Activated naive CD4-positive, alpha-beta T cell treated with anti-CD3 and anti-CD28 coated beads, Interleukin-2, amount 50 U/mL, for 16 hours (primary cell): ENCODE measurements around the gene CDCP1.
"Not testable (repeated sequence)": the region's sequence is repeated elsewhere in the genome, so short reads cannot be mapped to it uniquely, and the experiment has no call there.

ENCODE experiments used
- DNase-seq: peaks from one replicate; pipeline ENCODE4 v3.0.0-alpha.2; 2020

Gene CDCP1

GRCh38 chr3:45170096-45170495 is 23.9 kb upstream of the CDCP1 start:
- no peak for DNase-seq

DNA sequence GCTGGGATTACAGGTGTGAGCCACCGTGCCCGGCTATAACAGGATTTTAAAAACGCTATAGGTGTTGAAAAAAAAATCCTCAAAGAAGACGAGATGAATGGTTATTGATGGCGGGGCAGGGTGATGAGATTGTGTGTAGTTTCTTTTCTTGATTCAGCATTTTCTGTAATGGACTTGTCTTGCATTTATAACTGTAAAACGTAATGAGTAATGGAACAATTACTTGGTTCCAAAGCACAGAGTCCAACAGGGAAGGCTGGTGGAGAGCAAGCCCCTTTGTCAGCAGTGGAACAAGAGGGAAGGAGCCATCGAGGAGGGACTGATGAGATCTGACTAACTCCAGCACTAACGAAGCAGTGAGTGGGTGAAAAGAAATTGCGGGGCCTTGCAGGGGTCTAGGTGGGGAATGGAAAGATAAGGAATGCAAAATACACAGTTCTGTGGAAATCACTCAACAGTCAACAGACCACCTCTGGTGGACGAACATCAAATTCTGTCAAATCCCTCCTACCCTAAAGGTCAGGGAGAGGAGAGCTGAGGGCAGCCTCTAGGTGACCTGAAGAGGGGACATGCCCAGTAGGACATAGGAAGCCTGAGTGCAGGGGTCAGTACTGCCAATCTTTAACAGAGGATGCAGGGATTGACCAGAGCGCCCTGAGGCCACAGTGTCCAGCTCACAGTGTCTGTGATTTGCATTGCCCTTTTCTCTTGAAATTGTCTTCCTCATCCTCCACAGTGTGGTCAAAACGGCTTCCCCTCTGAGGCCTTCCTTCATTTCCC is 23.1 kb upstream of the CDCP1 start:
- no peak for DNase-seq

- no peak for DNase-seq
Measured at GRCh38 chr3:45168451-45168850, 22.3 kb upstream of the CDCP1 start.

DNA sequence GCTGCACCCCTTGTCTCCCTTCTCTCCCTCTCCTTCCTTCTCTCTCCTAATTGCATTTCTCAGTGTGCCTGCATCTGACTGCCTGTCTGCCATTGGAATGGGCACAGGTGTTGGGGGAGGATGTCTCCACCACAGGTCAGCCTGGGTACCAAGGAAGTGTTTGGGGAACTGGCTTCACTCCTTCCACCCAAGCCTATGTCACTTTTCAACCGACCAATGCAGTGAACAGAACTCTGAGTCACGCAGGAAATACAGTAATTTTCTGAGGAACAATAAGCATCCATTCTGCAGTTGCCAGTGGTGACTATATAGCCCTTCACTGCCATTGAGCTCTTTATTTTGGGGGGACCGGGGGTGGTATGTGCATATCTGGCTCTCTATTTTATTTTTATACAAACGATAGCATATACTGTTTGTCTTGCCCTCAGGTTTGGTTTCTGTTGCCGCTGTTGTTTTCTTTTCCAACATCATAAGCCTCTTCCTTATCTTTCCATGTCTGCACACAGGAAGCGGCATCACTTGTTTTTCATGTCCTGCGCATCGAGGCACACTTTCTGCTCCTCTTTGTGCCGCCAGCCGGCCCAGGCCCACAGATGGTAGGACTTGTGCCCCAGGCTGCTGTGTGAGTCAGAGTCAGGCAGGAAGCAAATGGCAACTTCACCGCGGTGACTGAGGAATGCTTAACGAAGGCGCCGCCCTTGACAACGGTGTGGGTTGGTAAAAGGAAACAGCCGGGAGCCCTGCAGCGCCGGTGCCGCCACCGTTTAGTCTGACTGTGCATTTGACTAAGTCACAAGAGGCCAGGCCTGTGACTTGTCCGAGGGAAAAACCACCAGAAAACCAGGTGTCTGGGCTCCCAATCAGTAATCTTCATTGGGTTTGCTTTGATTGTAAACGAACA is 21.1 kb upstream of the CDCP1 start:
- DNase-seq: peak; percentile 80

DNA sequence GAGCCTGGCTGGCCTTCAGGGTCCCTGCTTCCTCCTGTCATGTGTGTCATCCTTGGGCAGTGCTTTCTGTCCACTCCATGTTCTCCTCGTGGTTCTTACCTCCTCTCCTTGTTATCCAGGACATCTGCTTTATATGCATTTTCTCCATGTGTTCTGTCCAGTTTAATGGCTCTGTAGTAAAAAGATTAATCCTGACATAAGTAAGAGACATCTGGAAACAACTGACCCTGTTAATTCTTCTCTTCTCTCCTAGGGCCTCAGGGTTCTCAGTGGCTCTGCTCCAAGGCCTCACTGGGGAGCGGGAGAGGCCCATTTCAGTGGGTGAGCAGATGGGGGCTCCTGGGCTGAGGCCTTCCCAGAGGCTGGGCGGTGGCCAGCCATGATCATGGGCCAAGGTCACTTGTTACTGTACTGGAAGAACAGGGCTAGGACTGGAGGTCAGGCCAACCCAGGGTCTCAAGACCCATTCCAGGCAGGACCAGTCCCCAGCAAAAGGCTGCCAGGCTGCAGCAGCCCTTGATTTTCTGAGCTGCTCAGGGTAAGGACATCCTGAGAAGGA is 20.2 kb upstream of the CDCP1 start:
- no peak for DNase-seq

- no peak for DNase-seq
Measured at GRCh38 chr3:45165497-45166283, 19.5 kb upstream of the CDCP1 start.

DNA sequence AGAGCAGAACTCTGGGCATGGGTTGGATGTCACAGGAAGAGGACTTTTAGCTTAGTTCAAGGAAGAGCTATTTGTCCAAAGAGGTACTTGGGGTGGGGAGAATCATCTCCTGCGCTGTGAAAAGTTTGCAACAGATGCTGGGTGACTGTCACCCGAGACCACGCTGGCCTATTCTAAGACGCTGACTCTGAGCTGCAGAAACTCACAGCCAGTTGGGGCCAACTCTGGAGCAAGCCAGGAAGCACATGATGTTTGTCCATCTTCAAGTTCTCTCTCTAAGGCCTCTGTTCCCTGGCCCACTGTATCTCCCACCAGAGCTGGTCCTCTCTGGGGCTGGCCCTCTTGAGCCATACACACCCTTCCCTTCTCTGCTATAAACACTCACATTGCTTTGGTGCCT is 17.9 kb upstream of the CDCP1 start:
- DNase-seq: no peak

- no peak for DNase-seq
Measured at GRCh38 chr3:45163481-45163880, 17.3 kb upstream of the CDCP1 start.

- no peak for DNase-seq
Measured at GRCh38 chr3:45154641-45155147, 8.5 kb upstream of the CDCP1 start.

GRCh38 chr3:45153658-45154437 is 7.7 kb upstream of the CDCP1 start:
- no peak for DNase-seq

GRCh38 chr3:45152307-45152706 is 6.1 kb upstream of the CDCP1 start:
- no peak for DNase-seq

GRCh38 chr3:45151100-45151499 is 4.9 kb upstream of the CDCP1 start:
- DNase-seq: no peak

GRCh38 chr3:45148921-45149320 is 2.7 kb upstream of the CDCP1 start:
- DNase-seq: no peak

DNA sequence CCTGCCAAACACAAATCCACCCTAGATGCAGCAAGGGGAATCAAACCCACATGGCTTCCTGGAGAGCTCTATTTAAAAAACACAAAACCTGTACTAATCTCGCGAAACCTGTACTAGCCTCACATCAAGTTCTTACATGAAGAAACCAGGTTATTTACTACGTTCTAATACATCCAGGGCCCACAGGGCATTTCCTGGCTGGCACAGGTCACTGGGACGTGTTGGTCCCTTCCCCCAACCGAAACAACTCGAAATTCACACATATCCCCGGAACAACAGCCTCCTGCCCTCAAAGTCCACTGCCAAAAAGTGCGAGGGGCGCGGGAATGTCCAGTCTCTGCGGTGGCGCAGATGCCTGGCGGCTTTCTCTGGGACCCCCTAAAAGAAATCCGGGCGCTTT is 955 bp downstream of the CDCP1 start:
- no peak for DNase-seq

DNA sequence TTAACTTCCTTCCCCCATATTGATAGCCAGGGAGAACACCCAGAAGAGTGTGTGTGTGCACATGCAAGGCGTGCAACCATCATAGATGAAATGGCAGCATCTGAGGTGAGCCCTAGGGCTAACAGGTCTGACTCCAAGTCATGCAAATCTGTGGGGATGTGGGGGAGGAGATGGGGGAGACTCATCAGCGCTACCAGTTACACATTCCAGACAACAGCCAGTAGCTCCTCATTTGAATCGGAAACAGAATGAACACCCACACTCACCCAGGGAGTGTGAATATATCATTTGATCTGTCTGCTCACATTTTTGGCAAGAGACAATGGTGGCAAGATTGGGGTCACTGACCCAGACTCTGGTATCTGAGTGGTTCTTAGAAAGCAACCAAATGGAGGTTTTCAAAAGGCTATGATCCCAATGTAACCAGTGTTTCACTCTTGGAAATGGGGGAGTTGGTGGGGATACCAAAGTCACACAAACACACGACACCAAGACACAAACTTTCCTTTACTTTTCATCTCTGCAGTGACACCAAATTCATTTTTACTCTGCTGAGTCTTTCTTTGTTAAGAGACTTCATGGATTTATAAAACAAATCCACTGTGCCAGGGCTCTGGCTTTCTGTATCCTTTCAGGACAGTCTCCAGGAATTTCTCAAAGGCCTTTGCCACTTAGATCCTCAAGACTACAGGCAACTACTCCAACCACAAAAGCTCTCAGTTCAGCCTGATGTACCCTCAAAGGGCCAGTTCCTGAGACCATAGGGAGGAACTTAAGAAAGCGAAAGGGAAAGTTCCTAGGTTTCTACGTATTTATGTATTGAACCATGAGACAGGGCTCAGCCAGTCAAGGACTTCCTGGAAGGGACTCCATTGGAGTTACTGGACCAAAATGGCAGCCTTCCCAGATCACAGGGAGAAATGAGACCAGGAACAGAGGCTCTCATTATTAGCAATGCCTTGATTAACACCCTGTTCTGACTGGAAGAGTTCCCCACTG is 2.2 kb downstream of the CDCP1 start:
- DNase-seq: no peak

- DNase-seq: not testable (repeated sequence)
Measured at GRCh38 chr3:45140770-45141155, 5.4 kb downstream of the CDCP1 start.

GRCh38 chr3:45140141-45140769 is 5.9 kb downstream of the CDCP1 start:
- DNase-seq: no peak

GRCh38 chr3:45139372-45140140 is 6.6 kb downstream of the CDCP1 start:
- DNase-seq: no peak

DNA sequence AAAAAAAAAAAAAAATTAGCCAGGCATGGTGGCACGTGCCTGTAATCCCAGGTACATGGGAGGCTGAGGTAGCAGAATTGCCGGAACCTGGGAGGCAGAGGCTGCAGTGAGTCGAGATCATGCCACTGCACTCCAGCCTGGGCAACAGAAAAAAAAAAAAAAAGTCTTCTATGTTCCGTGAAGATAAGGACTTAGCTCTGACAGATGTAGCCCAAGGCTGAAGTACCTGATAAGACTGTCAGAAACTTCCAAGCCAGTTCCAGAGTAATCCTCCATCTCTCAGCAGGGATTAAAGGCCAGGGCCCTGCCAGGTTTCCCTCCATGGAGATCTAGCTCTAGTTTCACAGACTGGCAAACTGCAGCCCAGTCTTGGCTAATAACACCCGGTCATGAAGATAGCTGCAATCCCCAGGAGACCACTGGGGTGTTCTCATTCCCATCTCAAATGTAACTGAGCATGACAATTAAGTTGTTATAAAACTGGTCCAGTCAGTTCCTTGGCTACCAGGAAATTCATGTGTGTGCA is 8.5 kb downstream of the CDCP1 start:
- no peak for DNase-seq
